Loucy (cell line): ENCODE data around the gene FHIT.

Experiments
- EZH2phosphoT487 ChIP-seq: fragments of 200-600 bp; IDR thresholded peaks from 2 replicates; pipeline ENCODE4 v1.6.1; 2018; ENCODE audit warnings: antibody characterized with exemption, mild to moderate bottlenecking, moderate library complexity, borderline replicate concordance
- TF ChIP-seq, protein P1 (sequence below): fragments of 200-600 bp; sonication (generic); conservative IDR thresholded peaks from 2 replicates; pipeline ENCODE4 v1.5.1; 2014; ENCODE audit warnings: mild to moderate bottlenecking, antibody characterized with exemption, low read length

DNA sequence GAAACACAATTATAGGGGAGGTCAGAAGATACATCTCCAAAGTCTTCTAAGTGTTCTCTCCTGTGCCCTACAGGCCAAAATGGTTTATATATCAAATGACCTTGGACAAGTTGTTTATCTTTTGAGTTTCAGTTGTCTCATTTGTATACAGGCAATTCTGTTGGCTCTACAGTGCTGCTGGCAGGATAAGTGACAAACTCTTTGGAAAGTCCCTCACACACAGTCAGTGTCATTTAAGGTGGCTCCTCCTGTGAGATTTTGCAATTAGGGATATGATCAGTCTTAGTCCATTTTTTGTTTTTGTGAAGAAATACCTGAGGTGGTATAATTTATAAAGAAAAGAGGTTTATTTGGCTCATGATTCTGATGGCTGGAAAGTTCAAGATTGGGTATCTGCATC, 1165.6 kb downstream of the FHIT start:
- TF ChIP-seq, protein P1, sequence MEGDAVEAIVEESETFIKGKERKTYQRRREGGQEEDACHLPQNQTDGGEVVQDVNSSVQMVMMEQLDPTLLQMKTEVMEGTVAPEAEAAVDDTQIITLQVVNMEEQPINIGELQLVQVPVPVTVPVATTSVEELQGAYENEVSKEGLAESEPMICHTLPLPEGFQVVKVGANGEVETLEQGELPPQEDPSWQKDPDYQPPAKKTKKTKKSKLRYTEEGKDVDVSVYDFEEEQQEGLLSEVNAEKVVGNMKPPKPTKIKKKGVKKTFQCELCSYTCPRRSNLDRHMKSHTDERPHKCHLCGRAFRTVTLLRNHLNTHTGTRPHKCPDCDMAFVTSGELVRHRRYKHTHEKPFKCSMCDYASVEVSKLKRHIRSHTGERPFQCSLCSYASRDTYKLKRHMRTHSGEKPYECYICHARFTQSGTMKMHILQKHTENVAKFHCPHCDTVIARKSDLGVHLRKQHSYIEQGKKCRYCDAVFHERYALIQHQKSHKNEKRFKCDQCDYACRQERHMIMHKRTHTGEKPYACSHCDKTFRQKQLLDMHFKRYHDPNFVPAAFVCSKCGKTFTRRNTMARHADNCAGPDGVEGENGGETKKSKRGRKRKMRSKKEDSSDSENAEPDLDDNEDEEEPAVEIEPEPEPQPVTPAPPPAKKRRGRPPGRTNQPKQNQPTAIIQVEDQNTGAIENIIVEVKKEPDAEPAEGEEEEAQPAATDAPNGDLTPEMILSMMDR, result no peak
- no peak for TF ChIP-seq EZH2phosphoT487
